A673 (cell line): ENCODE results near the gene EXD3. TPM values are rescaled to one million over a fixed set of nuclear protein-coding genes. Genes with fewer than 3 reads are reported as not detected.
A peak's percentile ranks its signal among the peaks of the same experiment; 100 is the strongest.

Experiments
- BruUV-seq: library from RNA; stranded (reverse); fragments of 400-500 nt; replicated peaks from 2 replicates; lab custom pipeline; 2021; lab: Mats Ljungman, UMichigan
- CTCF ChIA-PET: fragments of 300-600 bp; sonication (Branson Sonifier 250); formaldehyde crosslinking; loops from one replicate; lab custom pipeline; 2022; ENCODE audit warnings: antibody characterized with exemption; lab: Charles Lee
- POLR2A ChIA-PET: fragments of 300-600 bp; sonication (Branson Sonifier 250); formaldehyde crosslinking; loops from one replicate; lab custom pipeline; 2022; ENCODE audit warnings: antibody characterized with exemption; ENCODE audit not compliant: low non-redundant PET; lab: Charles Lee
- DNase-seq: peaks from one replicate; pipeline ENCODE4 v3.0.0-alpha.2; 2015; ENCODE audit warnings: low spot score
- H3K27ac ChIP-seq: fragments of 200-600 bp; sonication (generic); 2 replicates; pipeline ENCODE4 v1.5.1; 2016; ENCODE audit warnings: mixed run types, low read depth, mild to moderate bottlenecking, mixed read lengths, antibody characterized with exemption, low read length; ENCODE audit not compliant: poor library complexity, severe bottlenecking
- H3K27me3 ChIP-seq: fragments of 200-600 bp; sonication (generic); replicated peaks from 2 replicates; pipeline ENCODE4 v1.6.1; 2017; ENCODE audit warnings: mixed run types, low read depth, mild to moderate bottlenecking, mixed read lengths, antibody characterized with exemption, low read length; ENCODE audit not compliant: insufficient read depth, poor library complexity
- H3K36me3 ChIP-seq: fragments of 200-600 bp; sonication (generic); 2 replicates; pipeline ENCODE4 v1.6.1; 2016; ENCODE audit warnings: mixed run types, mild to moderate bottlenecking, mixed read lengths, antibody characterized with exemption, low read length; ENCODE audit not compliant: insufficient read depth, poor library complexity, severe bottlenecking
- H3K4me1 ChIP-seq: fragments of 200-600 bp; sonication (generic); 2 replicates; pipeline ENCODE4 v1.6.1; 2017; ENCODE audit warnings: mixed run types, mild to moderate bottlenecking, mixed read lengths, antibody characterized with exemption, low read length; ENCODE audit not compliant: insufficient read depth, poor library complexity, severe bottlenecking
- H3K4me3 ChIP-seq: fragments of 200-600 bp; sonication (generic); 2 replicates; pipeline ENCODE4 v1.5.1; 2016; ENCODE audit warnings: low read depth, mixed run types, mild to moderate bottlenecking, mixed read lengths, low read length; ENCODE audit not compliant: poor library complexity, severe bottlenecking
- H3K9me3 ChIP-seq: fragments of 200-600 bp; sonication (generic); 2 replicates; pipeline ENCODE4 v1.6.1; 2016; ENCODE audit warnings: mixed run types, low read depth, mild to moderate bottlenecking, mixed read lengths, antibody characterized with exemption, low read length; ENCODE audit not compliant: poor library complexity, severe bottlenecking
- CTCF ChIP-seq: fragments of 300-800, 200-600 bp; sonication (generic); conservative IDR thresholded peaks from 2 replicates; pipeline ENCODE4 v1.5.1; 2017; ENCODE audit warnings: low read depth, mild to moderate bottlenecking, antibody characterized with exemption, low read length, moderate library complexity, mixed read lengths
- EZH2 ChIP-seq: fragments of 200-600 bp; sonication (generic); IDR thresholded peaks from 2 replicates; pipeline ENCODE4 v1.6.1; 2017; ENCODE audit warnings: borderline replicate concordance, low read depth, mild to moderate bottlenecking, mixed read lengths, antibody characterized with exemption, low read length; ENCODE audit not compliant: poor library complexity, severe bottlenecking
- intact Hi-C: fragments of 100-400 bp; cut with micrococcal nuclease; formaldehyde crosslinking; loops from one replicate; pipeline ENCODE4 v1.10.0; 2022; ENCODE audit not compliant: unreplicated experiment
- total RNA-seq: library from RNA; stranded (reverse); gene quantifications from 2 replicates; pipeline ENCODE4 v1.2.3, GENCODE V29; 2021

The EXD3 gene
- total RNA-seq, 1 experiment from 2014 or later = 6.3 TPM

GRCh38 chr9:137306066-137306849, 116.7 kb downstream of the EXD3 start:
- intact Hi-C loops = no loop called here
- TF ChIP-seq CTCF = no peak
- no peak for TF ChIP-seq EZH2
- Histone ChIP-seq H3K4me1 (peaks cover 41% of the 10 kb centered on the region), H3K27me3 (no peaks in the 10 kb centered on the region), H3K4me3 (no peak overlapping the region), H3K9me3 (no peaks in the 10 kb centered on the region), H3K36me3 (no peaks in the 10 kb centered on the region), H3K27ac (peak overlapping the region; percentile 53)
- ChIA-PET POLR2A (no interaction called here), CTCF (no interaction called here)
- BruUV-seq = no TSS peak
- no peak for DNase-seq

DNA sequence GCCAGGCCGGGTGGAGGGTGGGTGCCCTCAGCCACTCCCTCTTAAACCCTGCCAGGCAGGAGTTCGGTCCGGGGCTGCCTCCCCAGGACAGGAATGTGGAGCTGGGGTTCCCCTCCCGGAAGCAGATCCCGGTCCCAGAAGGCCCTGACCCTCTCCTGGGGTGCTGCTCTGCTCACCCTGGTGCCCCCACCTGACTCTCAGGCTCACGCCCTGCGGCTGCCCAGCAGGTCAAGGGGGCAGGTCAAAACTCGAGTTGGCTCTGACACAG, 117.2 kb downstream of the EXD3 start:
- Histone ChIP-seq H3K36me3 (no peaks in the 10 kb centered on the region), H3K4me3 (no peak overlapping the region), H3K27me3 (no peaks in the 10 kb centered on the region), H3K9me3 (no peaks in the 10 kb centered on the region), H3K27ac (peak overlapping the region; percentile 53), H3K4me1 (peaks cover 41% of the 10 kb centered on the region)
- BruUV-seq = no TSS peak
- POLR2A ChIA-PET = no interaction called here
- no peak for TF ChIP-seq EZH2
- no peak for TF ChIP-seq CTCF
- no peak for DNase-seq
- CTCF ChIA-PET = no interaction called here
- intact Hi-C loops = no loop called here

- no peaks in the 10 kb centered on the region for H3K9me3 ChIP-seq
- ChIA-PET POLR2A (no interaction called here), CTCF (interaction anchor here (0.6 kb wide), 1 partner anchor 18 kb away, joined by 3 read pairs; no protein-coding TSS in a partner anchor)
- no peak for TF ChIP-seq CTCF
- no peak for TF ChIP-seq EZH2
- intact Hi-C loops = no loop called here
- peaks cover 44% of the 10 kb centered on the region for H3K4me1 ChIP-seq
- H3K27ac ChIP-seq = peak overlapping the region; percentile 53
- no TSS peak for BruUV-seq
- H3K4me3 ChIP-seq = no peak overlapping the region
- no peak for DNase-seq
- H3K27me3 ChIP-seq = no peaks in the 10 kb centered on the region
- no peaks in the 10 kb centered on the region for H3K36me3 ChIP-seq
Measured at GRCh38 chr9:137305060-137305797, 117.7 kb downstream of the EXD3 start.
